MM.1S (cell line): ENCODE results near the gene DDAH2.

Source experiments
- CTCF ChIP-seq: fragments of 300-600 bp; sonication (generic); IDR thresholded peaks from 2 replicates; pipeline ENCODE4 v1.5.1; 2016; ENCODE audit warnings: antibody characterized with exemption, low read length, mixed read lengths
- EZH2 ChIP-seq: fragments of 300-600 bp; sonication (generic); optimal IDR thresholded peaks from 2 replicates; pipeline ENCODE3; 2017; ENCODE audit warnings: low read depth, mild to moderate bottlenecking, antibody characterized with exemption, low read length, mixed read lengths
- EZH2phosphoT487 ChIP-seq: fragments of 300-600 bp; sonication (generic); IDR thresholded peaks from 2 replicates; pipeline ENCODE4 v1.6.1; 2018; ENCODE audit warnings: antibody characterized with exemption, low read length

GRCh38 chr6:31702405-31702818 is 26.7 kb downstream of the DDAH2 start:
- TF ChIP-seq CTCF (no peak), EZH2phosphoT487 (no peak), EZH2 (no peak)
